HG03520 (cell line): ENCODE measurements around the gene BIN1.

Experiments used
- ATAC-seq: cut with Tn5 transposase; IDR thresholded peaks from one replicate; pipeline ENCODE4 v1.9.1; 2021; ENCODE audit warnings: mild to moderate bottlenecking, moderate library complexity; ENCODE audit not compliant: unreplicated experiment

BIN1 gene

DNA sequence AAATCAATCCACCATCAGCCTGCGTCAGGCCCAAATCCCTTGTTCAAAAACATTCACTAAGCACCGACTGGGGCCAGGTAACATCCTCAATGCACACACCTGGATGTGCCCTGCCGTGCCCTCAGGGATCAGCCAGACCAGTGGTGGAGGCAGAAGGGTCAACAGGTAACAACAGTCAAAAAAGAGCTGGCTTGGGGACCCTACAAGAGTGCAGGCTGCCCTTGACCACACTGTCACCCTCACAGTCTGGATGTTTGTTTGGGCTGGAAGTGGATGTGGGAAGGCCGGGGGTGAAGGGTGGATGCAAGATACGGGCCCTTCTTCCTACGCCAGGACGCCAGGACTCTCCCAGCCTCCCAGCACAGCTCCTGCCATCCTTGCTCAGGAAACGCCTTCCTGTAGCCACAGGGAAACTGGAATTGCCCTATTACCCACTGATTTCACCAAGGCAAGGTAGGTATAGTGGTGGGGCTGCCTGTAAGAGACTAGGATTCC is 2.7 kb downstream of the BIN1 start:
- no peak for ATAC-seq

DNA sequence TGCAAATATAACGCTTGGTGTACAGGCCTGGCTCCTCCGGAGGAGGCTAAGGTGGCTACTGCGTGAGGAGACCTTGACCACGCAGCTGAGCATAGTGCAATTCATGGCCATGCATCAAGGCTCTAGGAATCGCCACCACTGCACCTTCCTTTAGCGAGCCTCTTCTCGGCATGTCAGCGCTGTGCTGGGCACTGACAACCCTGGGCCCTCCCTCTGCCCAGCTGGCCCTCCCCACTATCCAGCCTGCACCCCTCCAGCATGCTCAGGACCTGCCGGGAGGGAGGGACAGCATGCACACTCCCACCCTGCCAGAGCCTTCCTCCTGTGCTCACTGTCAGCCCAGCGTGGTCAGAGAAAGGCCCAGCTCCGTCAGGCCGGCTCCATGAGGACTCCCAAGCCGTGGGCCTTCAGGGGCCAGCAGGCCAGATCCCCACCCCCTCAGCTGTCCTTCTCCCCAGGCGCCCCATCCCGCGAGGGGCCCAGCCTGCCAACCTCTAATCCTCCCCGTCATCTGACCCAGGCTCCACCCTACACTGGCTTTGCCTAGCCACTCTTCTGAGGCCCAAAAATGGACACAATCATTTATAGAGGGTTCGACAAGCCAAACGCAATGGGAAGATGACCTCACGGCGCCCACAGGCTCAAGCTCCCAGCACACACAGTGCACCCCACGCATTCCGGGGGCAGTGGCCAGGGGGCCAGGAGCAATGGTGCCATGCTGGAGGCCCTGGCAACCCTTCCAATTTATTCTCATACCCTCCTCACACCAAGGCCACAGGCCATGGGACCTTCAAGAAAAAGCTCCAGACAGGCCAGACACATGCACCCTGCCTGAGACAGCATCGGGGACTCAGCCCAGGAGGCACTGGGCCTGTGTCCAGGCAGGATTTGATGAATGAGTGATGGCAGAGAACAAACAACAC is 3.5 kb downstream of the BIN1 start:
- no peak for ATAC-seq

DNA sequence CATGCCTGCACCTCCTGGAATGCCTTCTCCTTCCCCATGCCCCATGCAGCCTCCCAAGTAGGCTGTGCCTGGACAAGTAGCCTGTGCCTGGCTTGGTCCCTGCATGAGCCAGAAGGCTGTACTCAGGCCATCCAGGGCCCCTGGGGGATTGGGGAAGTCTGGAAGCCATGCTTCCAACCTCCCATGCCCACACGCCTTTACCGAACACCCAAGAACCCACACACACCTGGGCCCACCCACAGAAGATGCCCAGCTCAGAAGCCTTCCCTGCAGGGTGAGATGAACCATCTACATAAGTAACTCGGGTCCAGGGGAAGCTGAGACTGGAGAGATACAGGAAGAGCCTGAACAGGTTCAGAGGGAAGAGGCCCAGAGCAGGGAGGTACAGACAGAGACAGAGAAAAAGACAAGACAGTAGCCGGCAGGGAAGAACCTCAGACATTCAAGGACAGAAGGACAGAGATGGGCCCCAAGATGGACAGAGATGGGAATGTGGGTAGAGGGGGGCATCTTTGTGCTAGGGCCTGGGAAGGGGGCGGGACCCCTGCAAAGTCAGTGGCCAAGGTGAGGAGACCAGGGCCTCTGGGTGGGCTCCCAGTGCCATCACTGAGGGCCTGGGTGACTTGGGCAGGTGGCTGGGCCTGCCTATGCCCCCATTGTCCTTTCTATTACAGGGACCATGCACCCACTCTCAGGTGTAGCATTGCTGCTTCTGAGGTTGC is 4.3 kb downstream of the BIN1 start:
- no peak for ATAC-seq

DNA sequence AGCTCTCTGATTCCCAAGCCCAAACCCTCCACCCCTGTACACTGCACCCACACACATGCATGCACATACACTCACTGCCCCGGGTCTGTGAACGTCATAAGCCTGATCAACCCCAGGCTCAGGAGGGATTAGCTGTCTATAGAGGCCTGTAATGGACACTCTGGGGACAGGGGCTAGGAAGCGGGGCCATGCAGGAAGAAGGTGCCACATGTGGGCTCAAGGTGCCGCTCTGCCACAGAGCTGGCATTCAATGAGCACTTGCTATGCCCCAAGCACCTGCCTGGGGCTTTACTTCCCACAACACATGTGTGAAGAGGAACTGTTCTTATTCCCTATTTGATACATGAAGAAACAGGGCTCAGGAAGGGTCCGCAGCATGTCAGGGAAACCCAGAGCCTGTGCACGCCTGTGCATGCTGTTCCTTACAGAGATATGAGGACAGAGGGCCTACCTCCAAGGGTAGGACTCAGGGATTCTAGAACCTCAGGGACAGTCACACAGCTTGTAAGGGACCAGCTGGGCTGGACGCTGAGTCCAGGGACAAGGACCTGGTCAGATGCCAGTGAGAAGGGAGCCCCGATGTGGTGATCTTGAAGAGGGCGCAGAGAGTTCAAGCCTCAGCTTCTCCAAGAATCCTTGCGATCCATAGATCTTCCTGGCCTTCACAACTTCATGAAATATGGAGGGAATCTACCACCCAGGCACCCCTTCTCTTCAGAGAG is 5.0 kb downstream of the BIN1 start:
- ATAC-seq = no peak

DNA sequence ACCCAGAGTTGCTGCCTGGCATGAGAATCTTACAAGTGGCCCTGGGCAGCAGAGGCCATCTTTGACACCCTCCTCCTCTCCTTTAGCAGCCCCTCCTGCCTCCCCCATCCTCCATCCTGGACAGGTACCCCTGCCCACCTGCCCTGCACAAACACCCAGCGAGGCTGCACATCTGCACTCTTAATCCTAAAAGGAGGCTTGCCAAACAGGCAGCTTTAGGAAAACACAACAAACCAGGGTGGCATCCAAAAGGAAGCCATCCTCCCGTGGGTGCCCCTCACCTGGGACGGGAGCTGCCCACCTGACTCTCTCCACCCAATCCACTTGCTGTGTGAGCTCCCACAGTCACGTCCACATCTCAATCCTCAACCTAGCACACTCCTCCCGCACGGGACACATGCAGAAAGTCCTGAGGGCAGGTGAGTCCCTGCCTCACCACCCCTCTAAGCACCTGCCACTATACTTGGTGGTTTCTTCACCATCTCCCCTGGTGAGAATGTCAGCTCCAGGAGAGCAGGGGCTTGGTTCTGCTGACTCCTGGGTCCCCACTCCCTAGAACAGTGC is 5.8 kb downstream of the BIN1 start:
- no peak for ATAC-seq

DNA sequence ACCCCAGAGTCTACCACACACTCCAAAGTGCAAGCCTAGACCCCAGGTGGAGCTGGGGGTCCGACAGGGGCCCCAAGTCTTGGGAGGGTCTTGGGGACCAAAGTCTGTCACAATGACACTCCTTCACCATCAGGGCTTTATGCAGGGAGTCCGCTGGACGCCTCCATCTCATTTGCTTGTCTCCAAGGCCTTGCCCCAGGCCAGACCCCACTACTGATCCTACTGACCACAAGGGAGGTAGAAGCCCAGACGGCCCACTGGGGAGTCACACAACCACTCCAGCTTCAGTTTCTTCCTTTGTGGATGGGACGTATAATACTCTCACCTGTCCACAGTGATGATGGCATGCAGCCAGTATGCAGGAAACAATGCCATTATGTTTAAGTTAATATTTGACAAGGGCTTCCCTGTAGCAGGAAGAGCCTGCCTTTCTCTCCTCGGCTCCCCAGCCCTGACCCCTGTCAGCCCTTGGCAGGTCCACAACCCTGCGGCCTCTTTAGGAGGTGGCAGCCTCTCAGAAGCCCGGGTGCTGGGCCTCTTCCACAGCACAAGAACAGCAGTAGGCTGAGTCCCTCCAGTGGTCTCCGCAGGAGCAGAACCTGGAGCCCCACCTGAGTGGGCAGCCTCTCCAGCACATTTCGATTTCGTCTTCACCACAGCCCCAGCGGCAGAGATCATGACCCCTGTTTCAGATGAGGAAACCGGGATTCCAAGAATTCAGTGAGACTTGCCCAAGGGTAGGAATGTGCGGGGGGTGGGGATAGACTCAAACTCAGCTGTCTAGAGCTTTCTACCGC is 6.5 kb downstream of the BIN1 start:
- no peak for ATAC-seq

DNA sequence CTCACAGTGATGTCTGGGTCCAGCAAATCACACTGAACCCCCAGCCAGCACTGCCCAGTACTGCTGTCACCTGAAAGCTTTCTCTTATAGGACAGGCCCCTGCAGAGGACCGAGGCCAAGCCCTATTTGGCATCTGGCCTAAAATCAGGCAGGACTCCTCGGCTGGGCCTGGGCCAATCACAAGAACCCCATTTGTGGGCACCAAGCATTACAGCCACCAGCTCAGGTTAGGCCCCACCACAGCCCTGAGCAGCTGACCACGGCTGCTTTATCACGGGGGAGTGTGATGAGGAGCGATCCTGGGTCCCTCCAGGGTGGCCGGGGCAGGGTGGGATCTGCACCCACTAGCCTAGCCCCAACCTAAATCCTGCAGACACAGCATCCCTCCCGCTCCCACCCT is 8.2 kb downstream of the BIN1 start:
- ATAC-seq = no peak

DNA sequence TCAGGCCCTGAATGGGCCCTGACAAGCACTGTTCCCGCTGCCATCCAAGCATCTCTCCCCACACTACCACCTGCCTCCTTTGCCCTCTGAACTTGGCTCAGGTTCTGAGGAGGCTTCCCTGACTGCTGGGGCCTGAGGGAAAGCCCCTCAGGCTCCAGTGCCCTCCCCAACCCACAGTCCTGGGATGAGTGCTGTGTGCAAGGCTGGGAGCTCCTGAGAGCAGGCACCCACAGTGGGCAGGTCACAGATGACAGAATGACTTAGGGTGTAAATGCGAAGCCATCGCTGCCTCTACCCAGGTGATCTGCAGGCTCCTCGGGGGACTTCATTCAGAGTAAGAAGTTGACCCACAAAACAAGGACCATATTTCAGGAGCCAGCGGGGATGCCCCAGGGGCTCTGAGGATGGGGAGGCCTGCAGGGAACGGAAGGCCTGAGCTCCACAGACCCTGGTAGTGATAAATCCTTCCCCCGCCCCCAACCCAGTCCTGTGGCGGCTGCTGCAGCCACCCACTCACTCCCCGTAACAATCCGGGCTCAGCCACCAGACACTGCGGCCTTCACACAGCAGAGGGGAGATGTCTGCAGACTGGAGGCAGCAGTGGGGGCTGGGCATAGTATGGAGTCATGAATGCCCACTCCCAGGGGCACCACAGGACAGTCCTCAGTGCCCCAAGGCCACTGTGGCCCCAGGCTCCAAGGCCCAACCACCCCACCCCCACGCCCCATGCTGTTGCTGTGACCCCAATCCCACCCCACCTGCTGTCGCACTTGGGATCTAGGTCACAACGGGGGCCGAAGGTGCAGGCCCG is 8.9 kb downstream of the BIN1 start:
- no peak for ATAC-seq

DNA sequence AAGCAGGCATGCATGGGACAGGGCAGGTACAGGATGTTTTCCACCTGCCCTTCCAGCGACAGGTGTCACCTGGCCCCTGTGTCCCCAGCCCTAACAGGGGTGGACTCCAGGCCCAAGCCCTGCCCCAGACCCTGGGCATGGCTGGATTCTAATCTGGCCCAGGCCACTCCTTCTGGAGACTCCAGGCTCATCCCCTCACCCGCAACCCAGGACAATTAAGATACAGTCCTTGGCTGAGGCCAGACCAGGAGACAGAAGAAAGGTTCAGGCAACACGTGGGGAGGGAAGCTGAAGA is 9.5 kb downstream of the BIN1 start:
- no peak for ATAC-seq

DNA sequence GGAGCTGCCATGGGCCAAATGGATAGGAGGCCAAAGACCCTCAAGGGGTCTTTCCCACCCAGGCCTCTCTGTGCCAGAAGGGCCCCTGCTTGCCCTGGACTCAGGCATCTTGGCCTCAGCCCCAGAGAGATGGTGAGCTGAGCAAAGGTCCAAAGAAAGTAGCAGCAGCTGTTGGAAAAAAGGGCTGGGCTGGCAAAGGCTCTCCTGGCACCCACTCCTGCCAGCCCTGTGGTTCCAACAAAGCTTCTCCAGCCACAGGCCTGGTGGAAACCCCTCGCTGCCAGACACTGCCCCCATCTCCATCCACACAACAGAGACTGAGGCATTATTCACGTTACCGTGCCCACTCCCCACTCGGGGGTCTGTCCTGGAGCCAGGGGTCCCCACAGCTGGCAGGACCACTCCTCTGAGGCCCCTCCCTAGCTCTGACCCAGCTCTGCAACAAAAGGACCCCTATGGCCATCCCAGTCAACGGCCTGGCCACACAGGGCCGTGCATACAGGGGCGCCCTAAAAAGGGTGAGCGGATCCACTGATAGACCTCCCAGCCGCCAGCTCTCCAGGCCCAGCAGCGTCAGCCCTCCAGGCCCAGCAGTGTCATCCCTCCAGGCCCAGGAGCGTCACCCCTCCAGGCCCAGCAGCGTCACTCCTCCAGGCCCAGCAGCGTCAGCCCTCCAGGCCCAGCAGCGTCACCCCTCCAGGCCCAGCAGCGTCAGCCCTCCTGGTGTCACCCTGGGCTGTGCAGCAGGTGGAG is 10.1 kb downstream of the BIN1 start:
- no peak for ATAC-seq

DNA sequence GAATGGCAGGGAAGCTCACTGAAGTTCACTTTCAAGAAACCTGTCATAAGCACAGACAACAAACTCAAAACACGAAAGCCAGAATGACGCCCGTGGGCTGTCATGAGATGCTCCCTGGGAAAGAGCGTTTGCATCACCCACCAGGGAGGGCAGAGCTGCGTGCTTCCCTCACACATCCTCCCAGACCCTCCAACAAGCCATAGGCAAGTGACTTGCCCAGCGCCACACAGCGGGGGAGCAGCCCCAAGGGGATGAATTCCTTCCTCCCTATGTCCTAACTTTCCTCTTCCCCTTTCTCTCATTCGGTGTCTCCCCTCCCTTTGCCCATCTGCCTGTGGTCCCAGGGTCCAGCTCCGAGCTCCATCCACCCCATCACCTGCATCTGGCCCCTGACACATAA is 10.7 kb downstream of the BIN1 start:
- ATAC-seq = no peak

DNA sequence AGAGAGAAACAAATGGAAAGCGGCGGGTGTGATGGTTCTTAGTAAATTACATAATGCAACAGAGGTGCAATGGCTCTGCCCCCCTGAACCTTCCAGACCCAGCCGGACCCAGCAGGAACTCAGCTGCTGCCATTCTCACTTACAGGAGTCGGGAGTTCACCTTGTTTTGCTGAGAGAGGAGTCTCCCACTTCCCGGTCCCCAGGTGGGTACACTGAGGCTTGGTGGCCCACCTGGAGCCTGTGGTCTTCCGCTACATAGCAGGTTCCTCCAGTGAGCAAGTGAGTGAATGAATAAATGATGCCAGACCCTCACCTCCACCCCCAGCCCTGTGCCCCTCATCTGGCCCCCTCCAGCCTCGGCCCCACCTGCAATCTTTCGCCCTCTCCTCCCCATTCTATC is 11.2 kb downstream of the BIN1 start:
- no peak for ATAC-seq

DNA sequence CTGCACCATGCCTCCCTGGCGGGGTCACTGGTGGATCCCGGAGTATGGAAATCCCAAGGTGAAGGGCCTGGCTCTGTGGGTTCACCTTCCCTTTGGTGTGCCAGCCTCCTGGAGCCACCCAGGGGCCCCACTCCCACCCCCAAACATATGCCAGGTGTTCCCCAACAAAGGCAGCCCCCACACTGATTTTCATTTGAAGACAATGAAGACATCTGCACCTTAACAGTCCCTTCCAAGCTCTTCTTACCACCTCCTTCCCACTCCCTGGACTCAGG is 11.7 kb downstream of the BIN1 start:
- no peak for ATAC-seq

DNA sequence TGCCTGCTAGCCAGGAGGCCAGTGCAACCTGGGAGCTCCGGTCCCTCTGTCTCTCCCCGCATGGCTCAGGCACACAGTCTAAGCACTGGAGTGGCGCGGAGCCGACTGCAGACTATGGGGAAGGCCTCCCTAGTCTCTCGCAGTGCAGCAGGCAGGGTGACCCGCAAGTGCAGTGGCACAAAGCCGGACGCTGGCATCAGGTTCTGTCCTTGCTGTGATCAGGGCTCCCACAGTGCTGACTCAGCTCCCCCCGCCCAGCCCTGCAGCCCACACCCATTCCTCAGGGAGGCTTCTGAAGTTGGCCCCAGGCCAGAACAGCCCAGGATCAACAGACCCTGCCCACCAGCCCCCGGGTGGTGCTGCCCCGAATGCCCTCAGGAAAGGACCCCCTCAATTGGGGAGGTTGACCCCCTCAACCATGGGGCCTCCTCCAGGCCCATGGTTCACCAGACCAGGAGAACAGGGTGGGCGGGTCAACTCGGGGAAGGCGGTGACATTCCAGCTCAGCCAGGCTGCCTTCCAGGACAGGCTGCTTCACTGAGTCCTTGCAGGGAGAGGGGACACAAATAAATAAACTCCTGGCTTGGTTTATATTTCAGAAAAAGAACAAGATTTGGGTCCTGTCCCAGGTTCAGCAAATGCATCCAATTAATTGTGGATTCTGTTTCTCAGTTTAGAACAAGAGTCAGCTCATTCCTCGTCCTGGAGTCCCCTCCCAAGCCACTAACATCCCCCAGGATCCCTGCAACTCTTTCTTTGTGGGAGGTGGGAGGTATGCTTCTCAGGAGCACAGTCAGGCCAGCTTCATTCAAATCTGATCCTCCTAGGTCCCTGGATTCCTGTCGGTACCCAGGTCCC is 12.2 kb downstream of the BIN1 start:
- no peak for ATAC-seq

DNA sequence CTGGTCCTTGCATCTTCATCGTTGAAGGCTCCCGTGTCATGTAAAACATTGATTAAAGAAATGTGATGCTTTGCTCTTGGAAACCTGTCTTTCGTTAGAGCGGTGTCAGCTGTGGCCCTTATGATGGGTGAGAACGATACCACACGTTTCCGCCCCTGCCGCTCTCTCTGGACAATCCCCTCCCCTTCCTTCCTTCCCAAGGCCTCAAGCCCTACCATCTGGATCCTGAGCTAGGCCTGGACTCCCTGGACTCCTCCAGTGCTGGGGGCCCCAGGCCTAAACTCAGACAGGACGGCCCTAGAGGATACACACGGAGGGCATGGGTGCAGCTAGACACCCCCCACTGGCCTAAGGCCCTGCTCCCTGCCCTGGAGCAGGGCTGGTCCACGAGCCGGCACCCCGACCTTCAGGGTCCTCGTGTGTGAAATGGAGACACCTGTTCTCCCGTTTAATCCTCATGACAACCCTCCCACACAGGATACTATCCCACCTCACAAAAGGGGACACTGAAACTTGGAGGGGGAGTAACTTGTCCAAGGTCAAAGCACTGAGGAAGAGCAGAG is 13.2 kb downstream of the BIN1 start:
- no peak for ATAC-seq

DNA sequence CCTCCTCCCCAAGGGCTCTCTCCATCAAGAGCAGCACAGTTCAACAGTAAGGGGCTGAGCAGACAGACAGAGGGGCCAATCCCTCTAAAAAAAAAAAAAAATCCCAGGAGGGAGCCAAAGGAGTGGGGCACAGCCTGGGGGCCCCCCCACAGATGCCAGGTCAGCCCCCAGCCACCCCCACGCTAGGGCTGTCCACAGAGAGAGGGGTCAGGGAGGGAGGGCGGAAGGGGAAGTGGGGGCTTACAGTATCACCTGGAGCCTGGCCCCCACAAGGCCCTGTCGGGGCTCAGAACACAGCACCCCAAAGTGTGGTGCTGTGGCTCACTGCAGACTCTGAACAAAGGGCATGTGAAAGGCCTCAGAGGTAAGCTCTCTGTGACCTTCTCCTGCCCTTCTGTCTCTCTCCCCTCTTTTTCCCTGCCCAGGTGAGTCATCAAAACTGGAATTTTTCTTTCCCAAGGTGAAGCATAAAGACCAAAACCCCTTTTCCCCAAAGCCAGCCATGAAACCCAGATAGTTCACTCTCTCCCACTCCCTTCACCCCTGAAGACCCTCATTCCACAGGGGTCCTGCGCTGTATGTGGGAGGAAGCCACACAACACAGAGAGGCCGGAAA is 13.9 kb downstream of the BIN1 start:
- ATAC-seq = no peak

DNA sequence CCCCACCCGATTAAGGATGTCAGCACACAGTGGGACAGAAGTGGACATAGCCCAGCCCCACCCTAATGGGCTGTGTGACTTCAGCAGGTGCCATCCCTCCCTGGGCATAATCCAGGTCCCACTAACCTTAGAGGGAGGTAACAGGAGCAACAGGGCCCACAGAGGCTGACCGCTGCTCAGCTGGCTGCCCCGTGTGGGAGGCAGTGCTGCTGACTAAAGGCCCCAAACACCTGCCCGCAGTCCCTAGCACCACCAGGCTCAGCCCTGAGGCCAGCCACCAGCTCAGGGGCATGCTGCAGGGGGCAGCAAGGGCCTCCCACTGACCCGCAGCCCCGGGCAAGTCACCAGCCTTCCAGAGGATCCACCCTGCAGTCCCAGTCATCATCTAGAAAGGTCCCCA is 14.6 kb downstream of the BIN1 start:
- ATAC-seq = no peak

DNA sequence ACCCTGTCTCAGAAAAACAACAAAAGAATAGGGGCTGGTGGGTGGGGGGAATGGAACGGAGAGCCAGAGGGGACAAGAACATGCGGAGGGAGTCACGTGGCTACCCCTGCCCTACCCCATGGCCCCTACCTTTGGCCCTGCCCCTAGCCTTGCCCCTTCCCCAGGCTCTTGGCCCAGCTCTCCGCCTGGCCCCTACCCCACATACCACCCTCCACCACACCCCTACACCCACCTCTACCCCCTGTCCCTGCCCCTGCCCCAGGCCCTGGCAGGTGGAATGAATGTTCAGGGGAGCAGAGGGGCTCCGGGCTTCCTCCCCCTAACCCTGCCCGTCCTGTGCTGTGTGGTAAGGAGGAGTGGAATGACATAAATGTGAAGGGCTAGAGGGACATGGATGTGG is 15.1 kb downstream of the BIN1 start:
- no peak for ATAC-seq
